LNCAP (cell line): ENCODE results near the gene STIM1.

ENCODE experiments used
- TF ChIP-seq, protein P1 (sequence below): fragments of 450-650 bp; IDR thresholded peaks from 2 replicates; pipeline ENCODE4 v1.5.1; 2017; ENCODE audit warnings: mild to moderate bottlenecking

The STIM1 gene

DNA sequence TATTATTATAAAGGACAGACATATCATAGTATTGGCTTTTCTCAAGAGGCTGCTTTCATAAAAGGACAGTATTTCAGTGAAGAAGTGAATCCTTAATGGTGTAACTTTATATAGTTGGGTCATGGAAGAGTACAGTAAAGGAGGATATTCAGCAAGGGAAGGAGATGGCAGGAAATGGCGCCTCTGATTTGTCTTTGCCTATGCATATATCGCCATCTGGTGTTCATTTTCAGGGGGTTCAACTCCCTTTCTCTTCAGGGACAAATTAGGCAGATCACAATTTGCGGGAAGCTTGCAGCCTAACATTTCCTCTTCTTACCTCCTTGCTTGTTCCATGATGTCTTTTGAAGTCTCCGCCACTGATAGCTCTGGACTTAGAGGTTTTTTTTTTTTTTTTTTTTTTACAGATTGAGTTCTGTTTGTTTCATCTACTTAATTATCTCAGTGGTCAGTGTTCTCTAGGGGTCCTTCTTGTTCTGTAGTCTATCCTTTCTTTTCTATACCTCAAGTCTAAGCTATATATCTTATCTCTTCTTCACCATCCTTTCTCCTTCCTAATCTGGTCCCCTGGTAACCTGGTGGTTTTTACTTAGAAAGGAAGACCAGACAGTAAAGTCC lies 217.3 kb downstream of the STIM1 start:
- TF ChIP-seq, protein P1, sequence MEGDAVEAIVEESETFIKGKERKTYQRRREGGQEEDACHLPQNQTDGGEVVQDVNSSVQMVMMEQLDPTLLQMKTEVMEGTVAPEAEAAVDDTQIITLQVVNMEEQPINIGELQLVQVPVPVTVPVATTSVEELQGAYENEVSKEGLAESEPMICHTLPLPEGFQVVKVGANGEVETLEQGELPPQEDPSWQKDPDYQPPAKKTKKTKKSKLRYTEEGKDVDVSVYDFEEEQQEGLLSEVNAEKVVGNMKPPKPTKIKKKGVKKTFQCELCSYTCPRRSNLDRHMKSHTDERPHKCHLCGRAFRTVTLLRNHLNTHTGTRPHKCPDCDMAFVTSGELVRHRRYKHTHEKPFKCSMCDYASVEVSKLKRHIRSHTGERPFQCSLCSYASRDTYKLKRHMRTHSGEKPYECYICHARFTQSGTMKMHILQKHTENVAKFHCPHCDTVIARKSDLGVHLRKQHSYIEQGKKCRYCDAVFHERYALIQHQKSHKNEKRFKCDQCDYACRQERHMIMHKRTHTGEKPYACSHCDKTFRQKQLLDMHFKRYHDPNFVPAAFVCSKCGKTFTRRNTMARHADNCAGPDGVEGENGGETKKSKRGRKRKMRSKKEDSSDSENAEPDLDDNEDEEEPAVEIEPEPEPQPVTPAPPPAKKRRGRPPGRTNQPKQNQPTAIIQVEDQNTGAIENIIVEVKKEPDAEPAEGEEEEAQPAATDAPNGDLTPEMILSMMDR: peak; percentile 72

DNA sequence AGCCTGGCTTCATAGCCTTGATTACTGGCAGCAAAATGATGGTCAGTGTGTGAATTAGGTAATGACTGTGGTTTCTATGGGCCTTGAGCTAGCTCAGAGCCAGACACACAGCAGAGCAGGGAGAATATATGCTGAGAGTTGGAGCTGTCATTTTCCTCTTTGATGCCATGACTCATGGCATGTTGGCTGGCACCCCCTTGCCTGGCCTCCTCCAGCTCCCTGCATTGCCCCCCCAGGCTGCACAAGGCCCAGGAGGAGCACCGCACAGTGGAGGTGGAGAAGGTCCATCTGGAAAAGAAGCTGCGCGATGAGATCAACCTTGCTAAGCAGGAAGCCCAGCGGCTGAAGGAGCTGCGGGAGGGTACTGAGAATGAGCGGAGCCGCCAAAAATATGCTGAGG lies 218.8 kb downstream of the STIM1 start:
- TF ChIP-seq, protein P1: no peak

DNA sequence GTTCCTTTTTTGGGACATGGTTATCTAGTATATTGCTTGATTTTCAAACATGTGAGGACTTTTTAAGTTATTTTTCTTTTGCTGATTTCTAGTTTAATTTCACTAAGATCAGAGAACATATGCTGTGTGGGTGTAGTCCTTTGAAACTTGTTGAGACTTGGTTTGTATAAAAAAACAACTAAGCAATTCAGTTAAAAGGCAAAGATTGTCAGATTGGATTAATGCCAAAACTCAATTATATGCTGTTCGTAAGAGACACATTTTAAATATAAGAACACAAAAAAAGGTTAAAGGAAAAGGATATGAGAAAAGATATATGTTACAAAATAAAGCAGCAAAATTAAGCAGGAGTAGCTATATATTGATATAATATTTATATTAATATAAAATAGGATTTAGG lies 221.3 kb downstream of the STIM1 start:
- TF ChIP-seq, protein P1: no peak

- TF ChIP-seq, protein P1: no peak
Observed at GRCh38 chr11:4083198-4083597, 227.7 kb downstream of the STIM1 start.

GRCh38 chr11:4084406-4085125 lies 229.1 kb downstream of the STIM1 start:
- TF ChIP-seq, protein P1: no peak

DNA sequence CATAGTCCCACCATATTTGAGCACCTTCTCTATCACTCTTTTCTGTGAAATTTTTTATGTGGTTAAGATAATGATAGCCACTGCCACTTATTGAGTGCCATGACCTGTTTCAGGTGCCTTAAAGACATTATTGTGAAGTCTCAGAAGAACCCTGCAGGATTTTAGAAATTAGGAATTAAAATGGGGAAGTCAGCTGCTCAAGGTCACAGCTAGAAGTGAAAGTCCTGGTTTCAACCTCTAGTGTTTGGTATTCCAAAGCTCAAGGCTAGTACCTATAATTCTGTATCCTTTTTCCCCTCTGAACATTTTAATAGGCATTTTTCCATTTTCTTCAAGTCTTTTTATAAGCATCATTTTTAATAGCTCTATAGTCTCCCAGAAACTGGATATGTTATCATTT lies 230.1 kb downstream of the STIM1 start:
- TF ChIP-seq, protein P1: no peak

- TF ChIP-seq, protein P1: no peak
Observed at GRCh38 chr11:4086575-4087353, 231.3 kb downstream of the STIM1 start.
